ENCODE measurements around the gene PIH1D1. TPM values are rescaled to one million over a fixed set of nuclear protein-coding genes. Genes with fewer than 3 reads are reported as not detected.

PIH1D1 gene
- total and polyA plus RNA-seq, 2 experiments from 2014 or later, result 103 to 164 TPM

GRCh38 chr19:49419173-49419572 is 32.4 kb downstream of the PIH1D1 start:
- peaks cover 55% of the 10 kb centered on the region for H3K4me1 Mint-ChIP-seq
- ATAC-seq, result no peak
- Histone ChIP-seq H3K36me3 (ENCODE audit: insufficient read depth) (no peaks in the 10 kb centered on the region), H3K4me3 (no peak overlapping the region), H3K27me3 (ENCODE audit: insufficient read depth) (peaks cover 29% of the 10 kb centered on the region), H4K20me1 (replicated peaks; ENCODE audit: insufficient read depth) (peaks cover 4% of the 10 kb centered on the region; the same call in 1 of the 2 replicates), H3K27ac (ENCODE audit: low read depth) (no peak overlapping the region), H2AFZ (no peak overlapping the region), H3K4me2 (no peak overlapping the region), H3K79me2 (replicated peaks; ENCODE audit: insufficient read depth) (no peaks in the 10 kb centered on the region), H3K4me1 (ENCODE audit: insufficient read depth) (peaks cover 28% of the 10 kb centered on the region), H3F3A (replicated peaks; ENCODE audit: low read depth) (peaks cover 19% of the 10 kb centered on the region), H3K9me2 (ENCODE audit: insufficient read depth) (no peaks in the 10 kb centered on the region)
- H3K36me3 Mint-ChIP-seq (ENCODE audit: low read depth), result no peaks in the 10 kb centered on the region; the same call in 2 of the 3 replicates
- H3K27me3 Mint-ChIP-seq (ENCODE audit: insufficient read depth, low read depth, poor library complexity), result peaks cover 39% of the 10 kb centered on the region
- TF ChIP-seq, protein P1, sequence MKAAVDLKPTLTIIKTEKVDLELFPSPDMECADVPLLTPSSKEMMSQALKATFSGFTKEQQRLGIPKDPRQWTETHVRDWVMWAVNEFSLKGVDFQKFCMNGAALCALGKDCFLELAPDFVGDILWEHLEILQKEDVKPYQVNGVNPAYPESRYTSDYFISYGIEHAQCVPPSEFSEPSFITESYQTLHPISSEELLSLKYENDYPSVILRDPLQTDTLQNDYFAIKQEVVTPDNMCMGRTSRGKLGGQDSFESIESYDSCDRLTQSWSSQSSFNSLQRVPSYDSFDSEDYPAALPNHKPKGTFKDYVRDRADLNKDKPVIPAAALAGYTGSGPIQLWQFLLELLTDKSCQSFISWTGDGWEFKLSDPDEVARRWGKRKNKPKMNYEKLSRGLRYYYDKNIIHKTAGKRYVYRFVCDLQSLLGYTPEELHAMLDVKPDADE (IDR thresholded peaks at IDR 0.05), result no peak
- TF ChIP-seq, protein P2, sequence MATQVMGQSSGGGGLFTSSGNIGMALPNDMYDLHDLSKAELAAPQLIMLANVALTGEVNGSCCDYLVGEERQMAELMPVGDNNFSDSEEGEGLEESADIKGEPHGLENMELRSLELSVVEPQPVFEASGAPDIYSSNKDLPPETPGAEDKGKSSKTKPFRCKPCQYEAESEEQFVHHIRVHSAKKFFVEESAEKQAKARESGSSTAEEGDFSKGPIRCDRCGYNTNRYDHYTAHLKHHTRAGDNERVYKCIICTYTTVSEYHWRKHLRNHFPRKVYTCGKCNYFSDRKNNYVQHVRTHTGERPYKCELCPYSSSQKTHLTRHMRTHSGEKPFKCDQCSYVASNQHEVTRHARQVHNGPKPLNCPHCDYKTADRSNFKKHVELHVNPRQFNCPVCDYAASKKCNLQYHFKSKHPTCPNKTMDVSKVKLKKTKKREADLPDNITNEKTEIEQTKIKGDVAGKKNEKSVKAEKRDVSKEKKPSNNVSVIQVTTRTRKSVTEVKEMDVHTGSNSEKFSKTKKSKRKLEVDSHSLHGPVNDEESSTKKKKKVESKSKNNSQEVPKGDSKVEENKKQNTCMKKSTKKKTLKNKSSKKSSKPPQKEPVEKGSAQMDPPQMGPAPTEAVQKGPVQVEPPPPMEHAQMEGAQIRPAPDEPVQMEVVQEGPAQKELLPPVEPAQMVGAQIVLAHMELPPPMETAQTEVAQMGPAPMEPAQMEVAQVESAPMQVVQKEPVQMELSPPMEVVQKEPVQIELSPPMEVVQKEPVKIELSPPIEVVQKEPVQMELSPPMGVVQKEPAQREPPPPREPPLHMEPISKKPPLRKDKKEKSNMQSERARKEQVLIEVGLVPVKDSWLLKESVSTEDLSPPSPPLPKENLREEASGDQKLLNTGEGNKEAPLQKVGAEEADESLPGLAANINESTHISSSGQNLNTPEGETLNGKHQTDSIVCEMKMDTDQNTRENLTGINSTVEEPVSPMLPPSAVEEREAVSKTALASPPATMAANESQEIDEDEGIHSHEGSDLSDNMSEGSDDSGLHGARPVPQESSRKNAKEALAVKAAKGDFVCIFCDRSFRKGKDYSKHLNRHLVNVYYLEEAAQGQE (IDR thresholded peaks at IDR 0.05; ENCODE audit: unreplicated experiment), result no peak
- TF ChIP-seq, protein P3, sequence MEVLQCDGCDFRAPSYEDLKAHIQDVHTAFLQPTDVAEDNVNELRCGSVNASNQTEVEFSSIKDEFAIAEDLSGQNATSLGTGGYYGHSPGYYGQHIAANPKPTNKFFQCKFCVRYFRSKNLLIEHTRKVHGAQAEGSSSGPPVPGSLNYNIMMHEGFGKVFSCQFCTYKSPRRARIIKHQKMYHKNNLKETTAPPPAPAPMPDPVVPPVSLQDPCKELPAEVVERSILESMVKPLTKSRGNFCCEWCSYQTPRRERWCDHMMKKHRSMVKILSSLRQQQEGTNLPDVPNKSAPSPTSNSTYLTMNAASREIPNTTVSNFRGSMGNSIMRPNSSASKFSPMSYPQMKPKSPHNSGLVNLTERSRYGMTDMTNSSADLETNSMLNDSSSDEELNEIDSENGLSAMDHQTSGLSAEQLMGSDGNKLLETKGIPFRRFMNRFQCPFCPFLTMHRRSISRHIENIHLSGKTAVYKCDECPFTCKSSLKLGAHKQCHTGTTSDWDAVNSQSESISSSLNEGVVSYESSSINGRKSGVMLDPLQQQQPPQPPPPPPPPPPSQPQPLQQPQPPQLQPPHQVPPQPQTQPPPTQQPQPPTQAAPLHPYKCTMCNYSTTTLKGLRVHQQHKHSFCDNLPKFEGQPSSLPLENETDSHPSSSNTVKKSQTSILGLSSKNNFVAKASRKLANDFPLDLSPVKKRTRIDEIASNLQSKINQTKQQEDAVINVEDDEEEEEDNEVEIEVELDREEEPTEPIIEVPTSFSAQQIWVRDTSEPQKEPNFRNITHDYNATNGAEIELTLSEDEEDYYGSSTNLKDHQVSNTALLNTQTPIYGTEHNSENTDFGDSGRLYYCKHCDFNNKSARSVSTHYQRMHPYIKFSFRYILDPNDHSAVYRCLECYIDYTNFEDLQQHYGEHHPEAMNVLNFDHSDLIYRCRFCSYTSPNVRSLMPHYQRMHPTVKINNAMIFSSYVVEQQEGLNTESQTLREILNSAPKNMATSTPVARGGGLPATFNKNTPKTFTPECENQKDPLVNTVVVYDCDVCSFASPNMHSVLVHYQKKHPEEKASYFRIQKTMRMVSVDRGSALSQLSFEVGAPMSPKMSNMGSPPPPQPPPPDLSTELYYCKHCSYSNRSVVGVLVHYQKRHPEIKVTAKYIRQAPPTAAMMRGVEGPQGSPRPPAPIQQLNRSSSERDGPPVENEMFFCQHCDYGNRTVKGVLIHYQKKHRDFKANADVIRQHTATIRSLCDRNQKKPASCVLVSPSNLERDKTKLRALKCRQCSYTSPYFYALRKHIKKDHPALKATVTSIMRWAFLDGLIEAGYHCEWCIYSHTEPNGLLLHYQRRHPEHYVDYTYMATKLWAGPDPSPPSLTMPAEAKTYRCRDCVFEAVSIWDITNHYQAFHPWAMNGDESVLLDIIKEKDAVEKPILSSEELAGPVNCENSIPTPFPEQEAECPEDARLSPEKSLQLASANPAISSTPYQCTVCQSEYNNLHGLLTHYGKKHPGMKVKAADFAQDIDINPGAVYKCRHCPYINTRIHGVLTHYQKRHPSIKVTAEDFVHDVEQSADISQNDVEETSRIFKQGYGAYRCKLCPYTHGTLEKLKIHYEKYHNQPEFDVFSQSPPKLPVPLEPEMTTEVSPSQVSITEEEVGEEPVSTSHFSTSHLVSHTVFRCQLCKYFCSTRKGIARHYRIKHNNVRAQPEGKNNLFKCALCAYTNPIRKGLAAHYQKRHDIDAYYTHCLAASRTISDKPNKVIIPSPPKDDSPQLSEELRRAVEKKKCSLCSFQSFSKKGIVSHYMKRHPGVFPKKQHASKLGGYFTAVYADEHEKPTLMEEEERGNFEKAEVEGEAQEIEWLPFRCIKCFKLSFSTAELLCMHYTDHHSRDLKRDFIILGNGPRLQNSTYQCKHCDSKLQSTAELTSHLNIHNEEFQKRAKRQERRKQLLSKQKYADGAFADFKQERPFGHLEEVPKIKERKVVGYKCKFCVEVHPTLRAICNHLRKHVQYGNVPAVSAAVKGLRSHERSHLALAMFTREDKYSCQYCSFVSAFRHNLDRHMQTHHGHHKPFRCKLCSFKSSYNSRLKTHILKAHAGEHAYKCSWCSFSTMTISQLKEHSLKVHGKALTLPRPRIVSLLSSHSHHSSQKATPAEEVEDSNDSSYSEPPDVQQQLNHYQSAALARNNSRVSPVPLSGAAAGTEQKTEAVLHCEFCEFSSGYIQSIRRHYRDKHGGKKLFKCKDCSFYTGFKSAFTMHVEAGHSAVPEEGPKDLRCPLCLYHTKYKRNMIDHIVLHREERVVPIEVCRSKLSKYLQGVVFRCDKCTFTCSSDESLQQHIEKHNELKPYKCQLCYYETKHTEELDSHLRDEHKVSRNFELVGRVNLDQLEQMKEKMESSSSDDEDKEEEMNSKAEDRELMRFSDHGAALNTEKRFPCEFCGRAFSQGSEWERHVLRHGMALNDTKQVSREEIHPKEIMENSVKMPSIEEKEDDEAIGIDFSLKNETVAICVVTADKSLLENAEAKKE (CRISPR knock-in tag; IDR thresholded peaks at IDR 0.05), result no peak
- no peak for TF ChIP-seq POLR2AphosphoS5 (IDR thresholded peaks at IDR 0.05; ENCODE audit: low read depth)
- no peak for TF ChIP-seq EZH2 (IDR thresholded peaks at IDR 0.05; ENCODE audit: low read depth, unreplicated experiment)
- no peak for TF ChIP-seq CREB1 (CRISPR knock-in tag; IDR thresholded peaks at IDR 0.05; ENCODE audit: low read depth)
- TF ChIP-seq JUNB (IDR thresholded peaks at IDR 0.05; ENCODE audit: unreplicated experiment), result no peak
- TF ChIP-seq EZH2phosphoT487 (IDR thresholded peaks at IDR 0.05; ENCODE audit: unreplicated experiment), result no peak
- no peak for TF ChIP-seq ZNF114 (CRISPR knock-in tag; IDR thresholded peaks at IDR 0.05)
- no peak for TF ChIP-seq ZNF331 (CRISPR knock-in tag; IDR thresholded peaks at IDR 0.05; ENCODE audit: low read depth)
- no peak for TF ChIP-seq STAT1 (IDR thresholded peaks at IDR 0.05; ENCODE audit: unreplicated experiment)
- no peak for TF ChIP-seq CTCF (conservative IDR thresholded peaks at IDR 0.05; ENCODE audit: low read depth in 2 of 2)
- no peak overlapping the region; the same call in 2 of the 3 replicates for H3K4me3 Mint-ChIP-seq
- H3K9me3 Mint-ChIP-seq, result peaks cover 3% of the 10 kb centered on the region
- no peak for DNase-seq (ENCODE audit: low spot score)
- H3K27ac Mint-ChIP-seq, result no peak overlapping the region

All from GM23338 (cell line).